C4-2B (cell line): ENCODE results near the gene SPECC1.

Experiments
- CTCF ChIP-seq: fragments of 450-650 bp; conservative IDR thresholded peaks from 2 replicates; pipeline ENCODE4 v1.5.1; 2017; ENCODE audit warnings: mild to moderate bottlenecking
- ZFX ChIP-seq: fragments of 450-650 bp; IDR thresholded peaks from 2 replicates; pipeline ENCODE4 v1.6.1; 2017

GRCh38 chr17:20314834-20315233 is 305.7 kb downstream of the SPECC1 start:
- TF ChIP-seq CTCF: no peak
- no peak for TF ChIP-seq ZFX
